ENCODE data around the gene MOV10. TPM values are rescaled to one million over a fixed set of nuclear protein-coding genes. Genes with fewer than 3 reads are reported as not detected.

MOV10 gene
- total and polyA plus RNA-seq, 2 of the 13 experiments (the other 11 are each of a cell fraction or from before 2014, with no cell fraction given) = 56.4 to 58.2 TPM

DNA sequence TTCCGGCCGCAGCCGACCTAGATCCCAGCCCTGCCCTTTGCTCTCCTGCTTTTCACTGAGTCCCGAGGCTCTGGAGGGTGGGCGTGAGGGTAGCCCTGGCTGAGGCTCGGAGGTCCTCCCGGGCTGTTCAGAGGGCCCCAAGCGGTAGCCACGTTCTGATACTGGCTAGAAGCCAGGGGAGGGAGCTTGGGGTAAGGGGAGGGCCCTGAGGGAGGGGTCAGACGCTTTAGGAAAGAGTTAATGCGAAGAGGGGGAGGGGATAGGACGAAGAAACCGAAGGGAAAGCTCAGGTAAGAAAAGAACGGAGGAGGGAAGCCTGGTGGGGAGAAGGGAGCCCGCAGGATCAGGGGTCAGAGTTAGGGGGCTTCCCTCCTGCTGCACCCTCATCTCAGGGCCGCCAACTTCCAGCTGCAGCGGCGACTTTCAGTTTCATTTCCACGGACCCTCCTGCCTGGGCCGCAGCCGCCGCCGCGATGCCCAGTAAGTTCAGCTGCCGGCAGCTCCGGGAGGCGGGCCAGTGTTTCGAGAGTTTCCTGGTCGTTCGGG lies at the start of gene MOV10 (continued):
- TF ChIP-seq, protein P1, sequence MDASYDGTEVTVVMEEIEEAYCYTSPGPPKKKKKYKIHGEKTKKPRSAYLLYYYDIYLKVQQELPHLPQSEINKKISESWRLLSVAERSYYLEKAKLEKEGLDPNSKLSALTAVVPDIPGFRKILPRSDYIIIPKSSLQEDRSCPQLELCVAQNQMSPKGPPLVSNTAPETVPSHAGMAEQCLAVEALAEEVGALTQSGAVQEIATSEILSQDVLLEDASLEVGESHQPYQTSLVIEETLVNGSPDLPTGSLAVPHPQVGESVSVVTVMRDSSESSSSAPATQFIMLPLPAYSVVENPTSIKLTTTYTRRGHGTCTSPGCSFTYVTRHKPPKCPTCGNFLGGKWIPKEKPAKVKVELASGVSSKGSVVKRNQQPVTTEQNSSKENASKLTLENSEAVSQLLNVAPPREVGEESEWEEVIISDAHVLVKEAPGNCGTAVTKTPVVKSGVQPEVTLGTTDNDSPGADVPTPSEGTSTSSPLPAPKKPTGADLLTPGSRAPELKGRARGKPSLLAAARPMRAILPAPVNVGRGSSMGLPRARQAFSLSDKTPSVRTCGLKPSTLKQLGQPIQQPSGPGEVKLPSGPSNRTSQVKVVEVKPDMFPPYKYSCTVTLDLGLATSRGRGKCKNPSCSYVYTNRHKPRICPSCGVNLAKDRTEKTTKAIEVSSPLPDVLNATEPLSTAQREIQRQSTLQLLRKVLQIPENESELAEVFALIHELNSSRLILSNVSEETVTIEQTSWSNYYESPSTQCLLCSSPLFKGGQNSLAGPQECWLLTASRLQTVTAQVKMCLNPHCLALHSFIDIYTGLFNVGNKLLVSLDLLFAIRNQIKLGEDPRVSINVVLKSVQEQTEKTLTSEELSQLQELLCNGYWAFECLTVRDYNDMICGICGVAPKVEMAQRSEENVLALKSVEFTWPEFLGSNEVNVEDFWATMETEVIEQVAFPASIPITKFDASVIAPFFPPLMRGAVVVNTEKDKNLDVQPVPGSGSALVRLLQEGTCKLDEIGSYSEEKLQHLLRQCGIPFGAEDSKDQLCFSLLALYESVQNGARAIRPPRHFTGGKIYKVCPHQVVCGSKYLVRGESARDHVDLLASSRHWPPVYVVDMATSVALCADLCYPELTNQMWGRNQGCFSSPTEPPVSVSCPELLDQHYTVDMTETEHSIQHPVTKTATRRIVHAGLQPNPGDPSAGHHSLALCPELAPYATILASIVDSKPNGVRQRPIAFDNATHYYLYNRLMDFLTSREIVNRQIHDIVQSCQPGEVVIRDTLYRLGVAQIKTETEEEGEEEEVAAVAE (CRISPR knock-in tag; IDR thresholded peaks at IDR 0.05; ENCODE audit: borderline replicate concordance) = no peak
- TF ChIP-seq ZNF879 (CRISPR knock-in tag; IDR thresholded peaks at IDR 0.05) (no peak), PAX8 (CRISPR knock-in tag; IDR thresholded peaks at IDR 0.05; ENCODE audit: borderline replicate concordance) (0 out of 2 replicates have a peak, but pooled peaks have one; percentile 61), RARA (CRISPR knock-in tag; IDR thresholded peaks at IDR 0.05) (peak; percentile 26; the same call in 1 of the 2 replicates), KDM5B (CRISPR knock-in tag; IDR thresholded peaks at IDR 0.05; ENCODE audit: borderline replicate concordance) (peak; percentile 57; the same call in 1 of the 2 replicates), ZNF264 (CRISPR knock-in tag; IDR thresholded peaks at IDR 0.05) (0 out of 2 replicates have a peak, but pooled peaks have one; percentile 20), ZNF605 (CRISPR knock-in tag; IDR thresholded peaks at IDR 0.05) (0 out of 2 replicates have a peak, but pooled peaks have one; percentile 14), TCF7L2 (IDR thresholded peaks at IDR 0.05; ENCODE audit: low read depth, low read length) (no peak), ZNF772 (CRISPR knock-in tag; IDR thresholded peaks at IDR 0.05) (no peak), RARG (CRISPR knock-in tag; IDR thresholded peaks at IDR 0.05; ENCODE audit: low read depth) (no peak), FOXA1 (IDR thresholded peaks at IDR 0.05) (no peak), FOXA1 (CRISPR knock-in tag; IDR thresholded peaks at IDR 0.05) (no peak), FOSL2 (CRISPR knock-in tag; IDR thresholded peaks at IDR 0.05) (no peak), RNF2 (conservative IDR thresholded peaks at IDR 0.05; ENCODE audit: low read depth) (no peak)
- TF ChIP-seq, protein P2, sequence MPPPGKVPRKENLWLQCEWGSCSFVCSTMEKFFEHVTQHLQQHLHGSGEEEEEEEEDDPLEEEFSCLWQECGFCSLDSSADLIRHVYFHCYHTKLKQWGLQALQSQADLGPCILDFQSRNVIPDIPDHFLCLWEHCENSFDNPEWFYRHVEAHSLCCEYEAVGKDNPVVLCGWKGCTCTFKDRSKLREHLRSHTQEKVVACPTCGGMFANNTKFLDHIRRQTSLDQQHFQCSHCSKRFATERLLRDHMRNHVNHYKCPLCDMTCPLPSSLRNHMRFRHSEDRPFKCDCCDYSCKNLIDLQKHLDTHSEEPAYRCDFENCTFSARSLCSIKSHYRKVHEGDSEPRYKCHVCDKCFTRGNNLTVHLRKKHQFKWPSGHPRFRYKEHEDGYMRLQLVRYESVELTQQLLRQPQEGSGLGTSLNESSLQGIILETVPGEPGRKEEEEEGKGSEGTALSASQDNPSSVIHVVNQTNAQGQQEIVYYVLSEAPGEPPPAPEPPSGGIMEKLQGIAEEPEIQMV (CRISPR knock-in tag; IDR thresholded peaks at IDR 0.05; ENCODE audit: low read depth) = no peak
- TF ChIP-seq, protein P3, sequence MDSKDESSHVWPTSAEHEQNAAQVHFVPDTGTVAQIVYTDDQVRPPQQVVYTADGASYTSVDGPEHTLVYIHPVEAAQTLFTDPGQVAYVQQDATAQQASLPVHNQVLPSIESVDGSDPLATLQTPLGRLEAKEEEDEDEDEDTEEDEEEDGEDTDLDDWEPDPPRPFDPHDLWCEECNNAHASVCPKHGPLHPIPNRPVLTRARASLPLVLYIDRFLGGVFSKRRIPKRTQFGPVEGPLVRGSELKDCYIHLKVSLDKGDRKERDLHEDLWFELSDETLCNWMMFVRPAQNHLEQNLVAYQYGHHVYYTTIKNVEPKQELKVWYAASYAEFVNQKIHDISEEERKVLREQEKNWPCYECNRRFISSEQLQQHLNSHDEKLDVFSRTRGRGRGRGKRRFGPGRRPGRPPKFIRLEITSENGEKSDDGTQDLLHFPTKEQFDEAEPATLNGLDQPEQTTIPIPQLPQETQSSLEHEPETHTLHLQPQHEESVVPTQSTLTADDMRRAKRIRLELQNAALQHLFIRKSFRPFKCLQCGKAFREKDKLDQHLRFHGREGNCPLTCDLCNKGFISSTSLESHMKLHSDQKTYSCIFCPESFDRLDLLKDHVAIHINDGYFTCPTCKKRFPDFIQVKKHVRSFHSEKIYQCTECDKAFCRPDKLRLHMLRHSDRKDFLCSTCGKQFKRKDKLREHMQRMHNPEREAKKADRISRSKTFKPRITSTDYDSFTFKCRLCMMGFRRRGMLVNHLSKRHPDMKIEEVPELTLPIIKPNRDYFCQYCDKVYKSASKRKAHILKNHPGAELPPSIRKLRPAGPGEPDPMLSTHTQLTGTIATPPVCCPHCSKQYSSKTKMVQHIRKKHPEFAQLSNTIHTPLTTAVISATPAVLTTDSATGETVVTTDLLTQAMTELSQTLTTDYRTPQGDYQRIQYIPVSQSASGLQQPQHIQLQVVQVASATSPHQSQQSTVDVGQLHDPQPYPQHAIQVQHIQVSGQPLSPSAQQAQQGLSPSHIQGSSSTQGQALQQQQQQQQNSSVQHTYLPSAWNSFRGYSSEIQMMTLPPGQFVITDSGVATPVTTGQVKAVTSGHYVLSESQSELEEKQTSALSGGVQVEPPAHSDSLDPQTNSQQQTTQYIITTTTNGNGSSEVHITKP (CRISPR knock-in tag; IDR thresholded peaks at IDR 0.05; ENCODE audit: low read depth) = 0 out of 2 replicates have a peak, but pooled peaks have one; percentile 4
- TF ChIP-seq, protein P4, sequence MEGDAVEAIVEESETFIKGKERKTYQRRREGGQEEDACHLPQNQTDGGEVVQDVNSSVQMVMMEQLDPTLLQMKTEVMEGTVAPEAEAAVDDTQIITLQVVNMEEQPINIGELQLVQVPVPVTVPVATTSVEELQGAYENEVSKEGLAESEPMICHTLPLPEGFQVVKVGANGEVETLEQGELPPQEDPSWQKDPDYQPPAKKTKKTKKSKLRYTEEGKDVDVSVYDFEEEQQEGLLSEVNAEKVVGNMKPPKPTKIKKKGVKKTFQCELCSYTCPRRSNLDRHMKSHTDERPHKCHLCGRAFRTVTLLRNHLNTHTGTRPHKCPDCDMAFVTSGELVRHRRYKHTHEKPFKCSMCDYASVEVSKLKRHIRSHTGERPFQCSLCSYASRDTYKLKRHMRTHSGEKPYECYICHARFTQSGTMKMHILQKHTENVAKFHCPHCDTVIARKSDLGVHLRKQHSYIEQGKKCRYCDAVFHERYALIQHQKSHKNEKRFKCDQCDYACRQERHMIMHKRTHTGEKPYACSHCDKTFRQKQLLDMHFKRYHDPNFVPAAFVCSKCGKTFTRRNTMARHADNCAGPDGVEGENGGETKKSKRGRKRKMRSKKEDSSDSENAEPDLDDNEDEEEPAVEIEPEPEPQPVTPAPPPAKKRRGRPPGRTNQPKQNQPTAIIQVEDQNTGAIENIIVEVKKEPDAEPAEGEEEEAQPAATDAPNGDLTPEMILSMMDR (CRISPR knock-in tag; IDR thresholded peaks at IDR 0.05) = peak; percentile 35
- TF ChIP-seq, protein P5, sequence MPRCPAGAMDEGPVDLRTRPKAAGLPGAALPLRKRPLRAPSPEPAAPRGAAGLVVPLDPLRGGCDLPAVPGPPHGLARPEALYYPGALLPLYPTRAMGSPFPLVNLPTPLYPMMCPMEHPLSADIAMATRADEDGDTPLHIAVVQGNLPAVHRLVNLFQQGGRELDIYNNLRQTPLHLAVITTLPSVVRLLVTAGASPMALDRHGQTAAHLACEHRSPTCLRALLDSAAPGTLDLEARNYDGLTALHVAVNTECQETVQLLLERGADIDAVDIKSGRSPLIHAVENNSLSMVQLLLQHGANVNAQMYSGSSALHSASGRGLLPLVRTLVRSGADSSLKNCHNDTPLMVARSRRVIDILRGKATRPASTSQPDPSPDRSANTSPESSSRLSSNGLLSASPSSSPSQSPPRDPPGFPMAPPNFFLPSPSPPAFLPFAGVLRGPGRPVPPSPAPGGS (CRISPR knock-in tag; IDR thresholded peaks at IDR 0.05) = no peak
